ENCODE results near the gene HIPK1. TPM values are rescaled to one million over a fixed set of nuclear protein-coding genes. Genes with fewer than 3 reads are reported as not detected.

The HIPK1 gene
- total RNA-seq, 1 experiment from 2014 or later, result 52.2 TPM

- ChIA-PET CTCF (no interaction called here), POLR2A (no interaction called here)
- peaks cover 36% of the 10 kb centered on the region for H3K27me3 Mint-ChIP-seq (ENCODE audit: low read depth)
- TF ChIP-seq ARID4B (CRISPR knock-in tag; IDR thresholded peaks at IDR 0.05; ENCODE audit: borderline replicate concordance), result no peak
- no peak for TF ChIP-seq MLX (CRISPR knock-in tag; IDR thresholded peaks at IDR 0.05)
- TF ChIP-seq E2F4 (CRISPR knock-in tag; IDR thresholded peaks at IDR 0.05; ENCODE audit: borderline replicate concordance, low read depth), result no peak
- no peak for TF ChIP-seq ZBTB21 (CRISPR knock-in tag; IDR thresholded peaks at IDR 0.05; ENCODE audit: borderline replicate concordance)
- no peak for TF ChIP-seq ATF6 (CRISPR knock-in tag; IDR thresholded peaks at IDR 0.05)
- no peak for TF ChIP-seq PRRX2 (CRISPR knock-in tag; IDR thresholded peaks at IDR 0.05)
- TF ChIP-seq NFATC4 (CRISPR knock-in tag; IDR thresholded peaks at IDR 0.05), result no peak
- no peak for TF ChIP-seq JAZF1 (CRISPR knock-in tag; IDR thresholded peaks at IDR 0.05)
- no peak overlapping the region for H3K4me3 Mint-ChIP-seq
- no peak overlapping the region for H3K27ac Mint-ChIP-seq
- ATAC-seq (no peak), DNase-seq (ENCODE audit: low spot score) (no peak)
- H3K4me1 Mint-ChIP-seq, result no peaks in the 10 kb centered on the region
- no peaks in the 10 kb centered on the region for H3K36me3 Mint-ChIP-seq
- no peaks in the 10 kb centered on the region for H3K9me3 Mint-ChIP-seq
These were observed 6.2 kb upstream of the HIPK1 start for GRCh38 chr1:113922957-113923356.

GRCh38 chr1:113924473-113924872, 4.7 kb upstream of the HIPK1 start:
- ChIA-PET POLR2A (no interaction called here), CTCF (no interaction called here)
- H3K4me1 Mint-ChIP-seq, result peaks cover 8% of the 10 kb centered on the region; the same call in 1 of the 2 replicates

More at GRCh38 chr1:113924473-113924872, 4.7 kb upstream of the HIPK1 start:
- Mint-ChIP-seq H3K4me3 (no peak overlapping the region), H3K27me3 (ENCODE audit: low read depth) (peaks cover 30% of the 10 kb centered on the region), H3K9me3 (no peaks in the 10 kb centered on the region), H3K27ac (no peak overlapping the region), H3K36me3 (no peaks in the 10 kb centered on the region)
- ATAC-seq (no peak), DNase-seq (ENCODE audit: low spot score) (no peak)
- TF ChIP-seq TEAD1 (CRISPR knock-in tag; IDR thresholded peaks at IDR 0.05) (no peak), STAT6 (CRISPR knock-in tag; conservative IDR thresholded peaks at IDR 0.05; ENCODE audit: low read depth) (no peak), FOXP4 (CRISPR knock-in tag; IDR thresholded peaks at IDR 0.05) (no peak), ZNF121 (CRISPR knock-in tag; IDR thresholded peaks at IDR 0.05) (no peak)

Data from WTC11 (cell line).